Measurements from ENCODE around the gene SIGMAR1. TPM values are rescaled to one million over a fixed set of nuclear protein-coding genes. Genes with fewer than 3 reads are reported as not detected.

The SIGMAR1 gene
- polyA plus RNA-seq, 1 donor from 2014 or later: 52.5 TPM

DNA sequence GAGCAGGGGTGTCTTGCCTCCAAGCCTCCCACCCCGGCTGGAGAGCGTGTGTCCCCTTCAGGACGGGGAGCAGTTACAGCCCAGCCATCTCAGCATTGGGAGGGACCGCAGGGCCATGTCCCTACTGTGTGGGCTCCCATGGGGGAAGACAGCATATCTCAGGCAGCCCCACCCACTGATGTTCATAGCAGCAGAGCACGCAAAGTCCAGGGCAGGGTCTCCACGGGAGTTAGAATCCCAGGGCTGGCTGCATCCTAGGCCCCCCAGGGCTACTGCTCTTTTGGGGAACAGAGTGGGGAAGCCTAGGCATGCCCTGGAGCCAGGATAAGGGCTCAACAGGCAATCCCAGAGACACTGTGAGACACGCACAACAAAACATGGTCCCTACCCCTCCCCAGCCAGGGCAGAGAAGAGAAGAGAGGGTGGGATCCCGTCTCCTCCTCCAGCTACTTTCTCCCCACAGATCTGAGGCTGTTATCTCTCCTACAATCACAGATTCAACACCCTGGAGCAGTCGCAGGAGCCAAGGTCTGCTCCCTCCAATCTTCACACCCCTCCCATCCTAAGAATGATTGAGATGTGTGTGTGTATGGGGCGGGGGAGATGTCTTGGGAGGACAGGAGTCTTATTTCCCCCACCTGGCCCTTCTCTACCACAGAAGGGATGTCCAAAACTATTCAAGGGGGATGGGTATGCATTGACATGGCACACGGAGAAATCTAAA is 51.5 kb downstream of the SIGMAR1 start:
- Histone ChIP-seq H3K4me2 (ENCODE audit: low read length) (no peak overlapping the region), H2AFZ (ENCODE audit: low read depth, low read length) (no peak overlapping the region), H3F3A (ENCODE audit: insufficient read depth, low read length, poor library complexity, severe bottlenecking) (no peaks in the 10 kb centered on the region), H3K79me2 (replicated peaks; ENCODE audit: insufficient read depth, low read length) (peaks cover 71% of the 10 kb centered on the region), H3K27ac (ENCODE audit: low read length) (no peak overlapping the region), H3K9me3 (ENCODE audit: low read length) (no peaks in the 10 kb centered on the region), H3K27me3 (ENCODE audit: insufficient read depth, low read depth, low read length) (peaks cover 2% of the 10 kb centered on the region), H4K20me1 (ENCODE audit: insufficient read depth) (peaks cover 5% of the 10 kb centered on the region), H3K36me3 (ENCODE audit: insufficient read depth, low read length) (no peaks in the 10 kb centered on the region), H3K9ac (ENCODE audit: low read length) (no peak overlapping the region), H3K4me3 (ENCODE audit: low read length) (peak overlapping the region; percentile 98), H3K9me2 (ENCODE audit: insufficient read depth, low read length) (no peaks in the 10 kb centered on the region)
- TF ChIP-seq EP300 (conservative IDR thresholded peaks at IDR 0.05; ENCODE audit: poor library complexity, severe bottlenecking): no peak
- TF ChIP-seq SMC3 (conservative IDR thresholded peaks at IDR 0.05; ENCODE audit: poor library complexity): no peak
- TF ChIP-seq TAF1 (IDR thresholded peaks at IDR 0.05; ENCODE audit: low read depth): no peak
- TF ChIP-seq POLR2AphosphoS5 (IDR thresholded peaks at IDR 0.05): no peak
- no peak for TF ChIP-seq MXI1 (conservative IDR thresholded peaks at IDR 0.05; ENCODE audit: poor library complexity, severe bottlenecking)
- TF ChIP-seq RAD21 (conservative IDR thresholded peaks at IDR 0.05): no peak
- TF ChIP-seq, protein P1, sequence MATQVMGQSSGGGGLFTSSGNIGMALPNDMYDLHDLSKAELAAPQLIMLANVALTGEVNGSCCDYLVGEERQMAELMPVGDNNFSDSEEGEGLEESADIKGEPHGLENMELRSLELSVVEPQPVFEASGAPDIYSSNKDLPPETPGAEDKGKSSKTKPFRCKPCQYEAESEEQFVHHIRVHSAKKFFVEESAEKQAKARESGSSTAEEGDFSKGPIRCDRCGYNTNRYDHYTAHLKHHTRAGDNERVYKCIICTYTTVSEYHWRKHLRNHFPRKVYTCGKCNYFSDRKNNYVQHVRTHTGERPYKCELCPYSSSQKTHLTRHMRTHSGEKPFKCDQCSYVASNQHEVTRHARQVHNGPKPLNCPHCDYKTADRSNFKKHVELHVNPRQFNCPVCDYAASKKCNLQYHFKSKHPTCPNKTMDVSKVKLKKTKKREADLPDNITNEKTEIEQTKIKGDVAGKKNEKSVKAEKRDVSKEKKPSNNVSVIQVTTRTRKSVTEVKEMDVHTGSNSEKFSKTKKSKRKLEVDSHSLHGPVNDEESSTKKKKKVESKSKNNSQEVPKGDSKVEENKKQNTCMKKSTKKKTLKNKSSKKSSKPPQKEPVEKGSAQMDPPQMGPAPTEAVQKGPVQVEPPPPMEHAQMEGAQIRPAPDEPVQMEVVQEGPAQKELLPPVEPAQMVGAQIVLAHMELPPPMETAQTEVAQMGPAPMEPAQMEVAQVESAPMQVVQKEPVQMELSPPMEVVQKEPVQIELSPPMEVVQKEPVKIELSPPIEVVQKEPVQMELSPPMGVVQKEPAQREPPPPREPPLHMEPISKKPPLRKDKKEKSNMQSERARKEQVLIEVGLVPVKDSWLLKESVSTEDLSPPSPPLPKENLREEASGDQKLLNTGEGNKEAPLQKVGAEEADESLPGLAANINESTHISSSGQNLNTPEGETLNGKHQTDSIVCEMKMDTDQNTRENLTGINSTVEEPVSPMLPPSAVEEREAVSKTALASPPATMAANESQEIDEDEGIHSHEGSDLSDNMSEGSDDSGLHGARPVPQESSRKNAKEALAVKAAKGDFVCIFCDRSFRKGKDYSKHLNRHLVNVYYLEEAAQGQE (IDR thresholded peaks at IDR 0.05; ENCODE audit: borderline replicate concordance): no peak
- TF ChIP-seq EZH2 (IDR thresholded peaks at IDR 0.05; ENCODE audit: borderline replicate concordance, insufficient read depth, low read length, poor library complexity, severe bottlenecking): no peak
- TF ChIP-seq, protein P2, sequence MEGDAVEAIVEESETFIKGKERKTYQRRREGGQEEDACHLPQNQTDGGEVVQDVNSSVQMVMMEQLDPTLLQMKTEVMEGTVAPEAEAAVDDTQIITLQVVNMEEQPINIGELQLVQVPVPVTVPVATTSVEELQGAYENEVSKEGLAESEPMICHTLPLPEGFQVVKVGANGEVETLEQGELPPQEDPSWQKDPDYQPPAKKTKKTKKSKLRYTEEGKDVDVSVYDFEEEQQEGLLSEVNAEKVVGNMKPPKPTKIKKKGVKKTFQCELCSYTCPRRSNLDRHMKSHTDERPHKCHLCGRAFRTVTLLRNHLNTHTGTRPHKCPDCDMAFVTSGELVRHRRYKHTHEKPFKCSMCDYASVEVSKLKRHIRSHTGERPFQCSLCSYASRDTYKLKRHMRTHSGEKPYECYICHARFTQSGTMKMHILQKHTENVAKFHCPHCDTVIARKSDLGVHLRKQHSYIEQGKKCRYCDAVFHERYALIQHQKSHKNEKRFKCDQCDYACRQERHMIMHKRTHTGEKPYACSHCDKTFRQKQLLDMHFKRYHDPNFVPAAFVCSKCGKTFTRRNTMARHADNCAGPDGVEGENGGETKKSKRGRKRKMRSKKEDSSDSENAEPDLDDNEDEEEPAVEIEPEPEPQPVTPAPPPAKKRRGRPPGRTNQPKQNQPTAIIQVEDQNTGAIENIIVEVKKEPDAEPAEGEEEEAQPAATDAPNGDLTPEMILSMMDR (IDR thresholded peaks at IDR 0.05; ENCODE audit: poor library complexity, severe bottlenecking): no peak

DNA sequence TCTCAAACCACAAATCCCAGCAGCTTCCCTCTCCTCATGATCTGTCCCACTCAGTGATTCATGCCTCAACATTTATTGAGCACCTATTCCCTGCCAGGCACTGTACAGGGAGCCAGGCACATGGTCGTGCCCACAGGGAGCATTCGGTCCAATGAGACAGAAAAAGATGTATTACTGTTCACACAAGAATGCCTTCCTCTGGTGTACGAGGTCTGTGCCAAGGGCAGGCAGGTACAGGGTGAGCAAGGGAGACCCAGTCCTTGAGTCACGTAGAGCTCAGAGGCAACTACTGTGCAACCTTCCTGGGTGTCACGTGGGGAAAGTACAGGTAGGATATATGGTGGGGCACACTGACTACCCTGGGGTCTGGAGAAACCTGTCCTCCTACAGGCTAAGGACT is 52.6 kb downstream of the SIGMAR1 start:
- Histone ChIP-seq H4K20me1 (ENCODE audit: insufficient read depth) (peaks cover 5% of the 10 kb centered on the region), H3K9me2 (ENCODE audit: insufficient read depth, low read length) (no peaks in the 10 kb centered on the region), H3K4me3 (ENCODE audit: low read length) (no peak overlapping the region), H3K36me3 (ENCODE audit: insufficient read depth, low read length) (no peaks in the 10 kb centered on the region), H3F3A (ENCODE audit: insufficient read depth, low read length, poor library complexity, severe bottlenecking) (no peaks in the 10 kb centered on the region), H3K9me3 (ENCODE audit: low read length) (no peaks in the 10 kb centered on the region), H3K79me2 (replicated peaks; ENCODE audit: insufficient read depth, low read length) (peaks cover 71% of the 10 kb centered on the region), H3K4me2 (ENCODE audit: low read length) (no peak overlapping the region), H3K9ac (ENCODE audit: low read length) (no peak overlapping the region), H2AFZ (ENCODE audit: low read depth, low read length) (no peak overlapping the region), H3K27ac (ENCODE audit: low read length) (no peak overlapping the region), H3K27me3 (ENCODE audit: insufficient read depth, low read depth, low read length) (no peaks in the 10 kb centered on the region)
- TF ChIP-seq TAF1 (IDR thresholded peaks at IDR 0.05; ENCODE audit: low read depth) (no peak), SMC3 (conservative IDR thresholded peaks at IDR 0.05; ENCODE audit: poor library complexity) (no peak), POLR2AphosphoS5 (IDR thresholded peaks at IDR 0.05) (no peak), EZH2 (IDR thresholded peaks at IDR 0.05; ENCODE audit: borderline replicate concordance, insufficient read depth, low read length, poor library complexity, severe bottlenecking) (no peak)

Small RNAs within 50 kb of the gene (small RNA-seq; reads per million reads assigned to genes)
- gene CCL27: 0 reads per million in 3 experiments

Other genes starting within 250 kb of the SIGMAR1 start
- gene FAM219A, start 179.2 kb downstream of the SIGMAR1 start, polyA plus RNA-seq: 51.8 and 56.6 TPM in 2 replicates
- gene DNAI1, start 179.0 kb downstream of the SIGMAR1 start, polyA plus RNA-seq: 0.99 and 1.6 TPM in 2 replicates
- gene ENHO, start 114.8 kb downstream of the SIGMAR1 start, polyA plus RNA-seq: 163 and 172 TPM in 2 replicates
- gene CNTFR, start 48.1 kb downstream of the SIGMAR1 start, polyA plus RNA-seq: 19.0 and 20.7 TPM in 2 replicates
- 27.5 and 31.4 TPM in 2 replicates for gene RPP25L, start 25.7 kb downstream of the SIGMAR1 start, polyA plus RNA-seq
- 380 and 391 TPM in 2 replicates for gene DCTN3, start 17.3 kb downstream of the SIGMAR1 start, polyA plus RNA-seq
- 2.1 and 2.8 TPM in 2 replicates for gene ARID3C, start 8.7 kb downstream of the SIGMAR1 start, polyA plus RNA-seq
- 116 and 182 TPM in 2 replicates for gene GALT, start 8.9 kb upstream of the SIGMAR1 start, polyA plus RNA-seq
- 59.1 and 98.5 TPM in 2 replicates for gene IL11RA, start 14.4 kb upstream of the SIGMAR1 start, polyA plus RNA-seq
- 0.82 and 2.9 TPM in 2 replicates for gene CCL27, start 24.9 kb upstream of the SIGMAR1 start, polyA plus RNA-seq
- not detected in 2 replicates for gene CCL19, start 53.5 kb upstream of the SIGMAR1 start, polyA plus RNA-seq
- gene CCL21, start 72.3 kb upstream of the SIGMAR1 start, polyA plus RNA-seq: not detected in 2 replicates